Eye (tissue), 1 donor: ENCODE data around the gene SHISAL1.
A peak's percentile ranks its signal among the peaks of the same experiment; 100 is the strongest.

Source experiments
- DNase-seq: peaks from one replicate; pipeline ENCODE4 v3.0.0-alpha.2; 2015

SHISAL1 gene

GRCh38 chr22:44276041-44276440 is 36.7 kb downstream of the SHISAL1 start:
- no peak for DNase-seq

DNA sequence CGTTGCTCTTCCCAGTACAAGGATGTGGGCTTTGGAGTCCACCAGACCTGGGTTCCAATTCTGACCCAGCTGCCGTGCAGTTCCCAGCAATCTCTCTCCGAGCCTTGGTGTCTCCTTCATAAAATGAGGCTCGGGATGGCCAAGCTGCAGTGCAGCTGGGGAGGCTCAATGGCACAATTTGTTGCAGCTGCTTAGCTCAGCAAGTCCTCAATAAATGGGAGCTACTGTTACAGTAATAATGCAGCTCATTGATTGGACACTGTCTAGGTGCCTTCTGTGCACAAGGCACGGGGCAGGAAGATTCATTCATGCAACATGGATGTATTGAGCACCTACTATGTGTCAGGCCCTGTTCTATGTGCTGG is 37.1 kb downstream of the SHISAL1 start:
- no peak for DNase-seq

GRCh38 chr22:44274918-44275630 is 37.7 kb downstream of the SHISAL1 start:
- DNase-seq = no peak

- DNase-seq = no peak
These were observed 39.6 kb downstream of the SHISAL1 start for GRCh38 chr22:44273175-44273574.

DNA sequence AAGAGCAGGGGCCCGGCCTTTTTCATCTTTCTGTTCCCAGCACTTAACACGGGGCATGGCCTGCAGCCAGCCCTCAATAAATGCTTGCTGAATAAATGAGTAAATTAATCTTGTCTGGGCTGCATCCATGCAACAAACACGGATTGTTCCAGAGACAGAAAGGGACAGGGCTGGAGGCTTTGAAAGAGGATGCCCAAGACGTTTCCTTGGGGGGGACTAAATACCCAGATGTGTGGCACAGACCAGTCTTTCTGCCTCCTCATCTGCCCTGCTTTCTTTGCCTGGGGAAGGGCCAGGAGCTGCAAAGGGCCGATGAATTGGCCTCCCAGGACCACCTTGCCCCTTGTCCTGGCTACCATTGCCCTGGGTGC is 40.4 kb downstream of the SHISAL1 start:
- DNase-seq = peak; percentile 73

GRCh38 chr22:44271732-44272400 is 40.9 kb downstream of the SHISAL1 start:
- DNase-seq = peak; percentile 62

DNA sequence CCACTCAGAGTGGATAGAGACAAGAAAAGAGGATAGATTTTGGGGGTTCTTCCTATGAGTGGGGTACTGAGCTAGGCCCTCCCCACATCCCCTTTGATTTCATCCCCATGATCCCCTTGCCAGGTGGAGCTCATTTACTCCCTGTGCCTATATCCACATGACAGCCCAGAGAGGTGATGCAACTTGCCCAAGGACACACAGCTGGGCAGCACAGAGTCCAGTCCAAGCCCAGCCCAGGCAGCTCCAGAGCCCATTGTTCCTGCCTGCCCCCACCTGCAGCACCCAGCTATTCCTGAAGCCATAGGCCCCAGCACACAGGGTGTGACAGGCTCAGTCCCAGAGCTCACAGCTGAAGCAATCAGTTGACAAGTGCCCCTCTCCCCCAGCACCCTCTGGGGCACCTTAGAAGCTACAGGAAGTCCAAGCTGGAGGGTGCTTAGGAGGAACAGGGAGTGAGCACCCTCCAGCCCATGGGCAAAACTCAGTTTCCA is 41.7 kb downstream of the SHISAL1 start:
- DNase-seq = no peak

GRCh38 chr22:44270556-44270880 is 42.2 kb downstream of the SHISAL1 start:
- DNase-seq = no peak

DNA sequence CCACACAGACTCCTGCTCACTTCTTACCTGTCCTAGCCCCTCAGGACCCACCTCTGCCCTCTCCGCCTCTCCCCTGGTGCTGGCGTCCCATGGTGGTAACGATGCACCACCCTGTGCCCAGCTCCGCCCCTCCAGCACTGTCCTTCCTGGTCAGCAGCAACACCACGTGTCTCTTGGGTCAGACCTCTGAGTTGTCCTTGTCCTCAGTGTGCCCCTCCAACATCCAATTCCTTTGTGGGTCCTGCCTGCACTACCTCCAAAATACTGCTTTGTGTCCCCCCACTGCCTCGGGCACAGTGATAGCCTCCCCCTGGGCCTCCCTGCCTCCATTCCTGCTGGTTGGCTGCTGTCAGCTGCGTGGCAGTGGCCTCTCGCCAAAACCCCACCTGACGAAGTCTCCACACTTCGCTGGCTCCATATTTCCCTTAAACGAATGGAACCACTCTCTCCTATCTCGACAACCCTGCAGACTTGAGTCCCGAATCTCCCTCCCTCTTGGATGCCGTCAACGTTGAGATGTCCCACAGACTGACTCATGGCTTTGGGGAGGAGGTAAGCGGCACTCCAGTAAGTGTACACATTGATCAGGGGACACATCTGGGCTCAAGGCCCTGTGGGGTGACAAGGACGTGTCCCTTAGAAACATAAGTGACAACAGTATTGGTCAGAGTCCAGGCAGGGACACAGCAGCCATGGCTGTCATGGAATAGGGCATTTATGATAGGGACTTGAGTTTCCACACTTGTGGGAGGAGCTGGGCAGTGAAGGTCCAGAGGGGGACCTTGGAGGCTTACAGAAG is 42.8 kb downstream of the SHISAL1 start:
- DNase-seq = no peak

- DNase-seq = no peak
These were observed 43.6 kb downstream of the SHISAL1 start for GRCh38 chr22:44269117-44269498.

DNA sequence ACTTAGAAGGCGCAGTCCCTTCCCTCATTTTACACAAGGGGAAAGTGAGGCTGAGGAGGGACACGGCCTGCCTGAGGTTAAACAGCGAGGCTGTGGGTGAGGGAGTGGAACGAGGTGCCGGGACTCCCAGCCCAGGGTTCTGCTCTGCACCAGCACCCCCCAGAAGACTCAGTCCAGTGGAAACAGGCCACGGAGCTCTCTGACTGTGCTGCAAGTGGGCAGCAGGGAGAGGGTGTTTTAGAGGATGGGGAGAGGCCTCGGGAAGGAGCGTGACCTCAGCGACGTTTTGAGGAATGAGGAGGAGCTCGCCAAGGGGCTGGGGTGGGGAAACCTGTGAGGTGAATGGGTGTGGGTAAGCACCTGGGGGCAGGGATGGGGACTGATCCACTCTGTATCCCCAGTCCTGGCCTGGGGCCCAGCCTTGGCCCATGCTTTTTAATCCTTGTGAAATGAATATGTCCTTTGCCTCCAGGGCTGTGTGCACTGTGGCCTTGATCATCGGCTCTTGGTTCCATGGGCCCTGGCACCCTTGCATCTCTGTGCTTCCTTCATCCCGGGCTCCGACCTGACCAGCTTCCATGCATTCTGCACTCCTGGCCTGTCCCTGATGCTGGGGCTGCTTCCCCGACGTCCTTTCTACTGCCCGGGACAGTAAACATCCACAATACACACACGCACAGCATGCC is 44.2 kb downstream of the SHISAL1 start:
- no peak for DNase-seq

GRCh38 chr22:44267856-44268255 is 44.9 kb downstream of the SHISAL1 start:
- peak; percentile 72 for DNase-seq

- no peak for DNase-seq
These were observed 45.7 kb downstream of the SHISAL1 start for GRCh38 chr22:44266796-44267760.

DNA sequence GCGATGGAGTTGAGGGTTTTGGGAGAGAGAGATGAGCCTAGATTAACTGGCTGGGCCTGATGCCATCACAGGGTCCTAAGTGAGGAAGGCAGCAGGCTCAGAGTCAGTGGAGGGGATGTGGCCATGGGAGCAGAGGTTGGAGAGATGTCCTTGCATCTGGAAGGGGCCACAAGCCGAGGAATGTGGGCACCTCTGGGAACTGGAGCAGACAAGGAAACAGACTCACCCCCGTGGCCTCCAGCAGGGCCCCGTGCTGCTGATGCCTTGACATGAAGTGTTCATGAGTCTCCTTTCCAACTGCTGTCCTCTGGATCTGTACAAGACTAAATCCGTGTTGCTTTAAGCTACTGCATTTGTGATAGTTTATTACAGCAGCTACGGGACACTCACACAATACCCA is 49.2 kb downstream of the SHISAL1 start:
- no peak for DNase-seq

DNA sequence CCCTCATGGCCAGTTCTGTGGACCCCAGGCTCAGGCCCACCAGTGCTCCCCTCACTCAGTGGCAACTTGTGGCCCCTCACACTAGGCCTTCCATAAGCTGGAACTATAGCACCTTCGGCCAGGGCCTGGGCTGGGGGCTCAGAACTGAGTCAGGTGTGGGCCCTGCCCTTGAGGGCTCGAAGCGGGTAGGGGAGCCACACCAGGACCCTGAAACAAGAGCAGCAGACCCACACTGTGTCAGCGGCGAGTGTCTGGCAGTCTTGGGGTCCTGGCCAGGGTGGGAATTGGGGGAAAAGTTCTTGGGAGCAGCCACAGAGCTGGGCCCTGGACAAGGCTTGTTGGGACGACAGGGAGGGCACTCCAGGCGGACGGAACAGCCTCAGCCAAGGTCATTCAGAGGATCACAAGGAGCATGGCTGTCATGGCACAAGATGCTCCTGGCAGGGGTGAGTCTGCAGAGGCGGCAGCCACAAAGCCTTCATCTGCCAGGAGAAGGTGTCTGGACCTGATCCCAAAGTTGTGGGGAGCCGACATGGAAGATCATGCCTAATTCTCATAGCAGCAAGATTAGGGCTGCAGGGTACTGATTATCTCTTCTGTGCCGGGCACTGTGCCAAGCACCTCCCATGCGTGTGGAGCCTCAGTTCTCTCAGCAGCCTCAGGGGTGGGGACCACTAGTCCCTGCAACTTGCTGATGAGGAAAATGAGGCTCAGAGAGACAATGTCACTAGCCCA is 50.7 kb downstream of the SHISAL1 start:
- DNase-seq = peak; percentile 42

- no peak for DNase-seq
These were observed 51.4 kb downstream of the SHISAL1 start for GRCh38 chr22:44261164-44261860.

DNA sequence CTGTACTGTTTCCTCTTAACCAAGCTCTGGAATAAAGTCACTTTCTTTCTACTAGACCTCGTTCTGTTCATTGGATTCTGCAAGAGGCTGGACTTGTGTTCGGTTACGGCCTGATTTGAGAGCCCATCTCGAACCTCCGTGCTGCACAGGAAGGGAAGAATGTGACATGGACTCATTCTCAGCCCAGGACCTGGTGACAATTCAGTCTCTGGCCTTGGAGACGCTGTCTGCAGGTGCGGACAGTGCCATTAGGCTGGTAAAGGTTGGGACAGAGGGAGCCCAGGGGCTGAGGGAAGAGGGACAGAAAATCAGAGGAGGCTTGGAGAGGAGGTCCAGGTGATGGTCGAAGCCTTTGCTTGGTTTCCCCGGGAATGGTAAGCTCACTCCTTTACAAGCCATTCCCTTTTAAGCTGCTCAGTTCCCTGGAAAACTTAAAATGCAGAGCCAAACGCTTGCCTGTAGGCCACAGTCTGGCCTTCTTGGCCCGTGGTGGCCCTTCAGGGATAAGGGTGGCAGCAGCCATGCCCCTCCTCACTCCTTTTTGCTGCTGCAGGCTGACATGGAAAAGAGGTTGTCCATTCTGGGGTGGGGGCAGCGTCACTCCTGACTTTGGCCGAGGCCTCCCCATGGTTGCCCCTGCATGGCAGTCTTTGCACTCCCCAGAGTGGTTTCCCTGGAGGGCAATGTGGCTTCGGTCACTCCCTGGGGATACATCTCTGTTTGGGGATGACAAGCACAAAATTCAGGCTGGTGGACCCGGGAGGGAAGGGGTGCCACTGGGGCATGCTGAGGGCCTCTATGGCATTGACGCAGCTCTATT is 52.3 kb downstream of the SHISAL1 start:
- no peak for DNase-seq

- no peak for DNase-seq
These were observed 53.2 kb downstream of the SHISAL1 start for GRCh38 chr22:44259366-44260215.
